Muscle of arm (tissue), 12 donors: ENCODE measurements around the gene FYN. TPM values are rescaled to one million over a fixed set of nuclear protein-coding genes. Genes with fewer than 3 reads are reported as not detected.

Experiments
- polyA plus RNA-seq, 12 donors: library from polyadenylated mRNA; unstranded; fragments of 120-200 nt; gene quantifications; one replicate each; pipeline ENCODE4 v1.2.1, GENCODE V29; 2013; ENCODE audit not compliant: insufficient read length in 12 of 12

FYN gene
- polyA plus RNA-seq, 12 donors: 98.4 to 184 (median 152) TPM; not detected in 1

Other genes starting within 250 kb of the FYN start
- gene CCN6, start 180.7 kb upstream of the FYN start, polyA plus RNA-seq: under 1 TPM in 10 of 12 donors, not detected in 2; 0.16 to 0.52 (median 0.30) TPM
- gene TUBE1, start 214.0 kb upstream of the FYN start, polyA plus RNA-seq: 10 to 100 TPM in 11 of 12 donors, not detected in 1; 12.6 to 42.0 (median 23.5) TPM
- 10 to 100 TPM in 11 of 12 donors, not detected in 1; 15.9 to 32.5 (median 20.1) TPM for gene FAM229B, start 214.1 kb upstream of the FYN start, polyA plus RNA-seq